Measurements from ENCODE around the gene CEBPG. TPM values are rescaled to one million over a fixed set of nuclear protein-coding genes. Genes with fewer than 3 reads are reported as not detected.

Gene CEBPG
- total RNA-seq, 1 experiment from 2014 or later: 51.1 TPM

GRCh38 chr19:33390908-33391630 lies 17.6 kb downstream of the CEBPG start:
- no TSS peak for BruUV-seq (replicated peaks)

More at GRCh38 chr19:33390908-33391630, 17.6 kb downstream of the CEBPG start:
- no peak for DNase-seq (ENCODE audit: low read depth, low spot score)
- no peak for TF ChIP-seq ZFX (IDR thresholded peaks at IDR 0.05)
- no peak for TF ChIP-seq POLR2AphosphoS5 (IDR thresholded peaks at IDR 0.05; ENCODE audit: low read depth, low read length)
- TF ChIP-seq EZH2 (IDR thresholded peaks at IDR 0.05): no peak
- no peak for TF ChIP-seq SIN3A (IDR thresholded peaks at IDR 0.05; ENCODE audit: low read depth)
- no peak for TF ChIP-seq YY1 (IDR thresholded peaks at IDR 0.05; ENCODE audit: extremely low read depth, insufficient replicate concordance, low read depth, low read length)
- no peak for TF ChIP-seq CTCF (IDR thresholded peaks at IDR 0.05 in 2 of 3, conservative IDR thresholded peaks at IDR 0.05 in 1 of 3; ENCODE audit: borderline replicate concordance in 1 of 3, insufficient read depth in 1 of 3, low read depth in 2 of 3, low read length in 2 of 3)
- TF ChIP-seq ZNF274 (IDR thresholded peaks at IDR 0.05; ENCODE audit: low read depth, low read length): no peak
- TF ChIP-seq FOSL1 (IDR thresholded peaks at IDR 0.05; ENCODE audit: low read depth): no peak
- TF ChIP-seq, protein P1, sequence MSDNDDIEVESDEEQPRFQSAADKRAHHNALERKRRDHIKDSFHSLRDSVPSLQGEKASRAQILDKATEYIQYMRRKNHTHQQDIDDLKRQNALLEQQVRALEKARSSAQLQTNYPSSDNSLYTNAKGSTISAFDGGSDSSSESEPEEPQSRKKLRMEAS (IDR thresholded peaks at IDR 0.05): no peak
- no peak for TF ChIP-seq TCF7L2 (IDR thresholded peaks at IDR 0.05; ENCODE audit: borderline replicate concordance, extremely low read depth, insufficient read depth, insufficient read length)
- TF ChIP-seq POLR2A (IDR thresholded peaks at IDR 0.05; ENCODE audit: borderline replicate concordance, extremely low read depth, insufficient read depth, insufficient read length): no peak
- no peak for TF ChIP-seq ATF3 (IDR thresholded peaks at IDR 0.05)
- TF ChIP-seq CEBPB (IDR thresholded peaks at IDR 0.05; ENCODE audit: low read depth): no peak
- no peak for TF ChIP-seq RAD21 (IDR thresholded peaks at IDR 0.05; ENCODE audit: low read depth)
- TF ChIP-seq, protein P2, sequence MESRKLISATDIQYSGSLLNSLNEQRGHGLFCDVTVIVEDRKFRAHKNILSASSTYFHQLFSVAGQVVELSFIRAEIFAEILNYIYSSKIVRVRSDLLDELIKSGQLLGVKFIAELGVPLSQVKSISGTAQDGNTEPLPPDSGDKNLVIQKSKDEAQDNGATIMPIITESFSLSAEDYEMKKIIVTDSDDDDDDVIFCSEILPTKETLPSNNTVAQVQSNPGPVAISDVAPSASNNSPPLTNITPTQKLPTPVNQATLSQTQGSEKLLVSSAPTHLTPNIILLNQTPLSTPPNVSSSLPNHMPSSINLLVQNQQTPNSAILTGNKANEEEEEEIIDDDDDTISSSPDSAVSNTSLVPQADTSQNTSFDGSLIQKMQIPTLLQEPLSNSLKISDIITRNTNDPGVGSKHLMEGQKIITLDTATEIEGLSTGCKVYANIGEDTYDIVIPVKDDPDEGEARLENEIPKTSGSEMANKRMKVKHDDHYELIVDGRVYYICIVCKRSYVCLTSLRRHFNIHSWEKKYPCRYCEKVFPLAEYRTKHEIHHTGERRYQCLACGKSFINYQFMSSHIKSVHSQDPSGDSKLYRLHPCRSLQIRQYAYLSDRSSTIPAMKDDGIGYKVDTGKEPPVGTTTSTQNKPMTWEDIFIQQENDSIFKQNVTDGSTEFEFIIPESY (IDR thresholded peaks at IDR 0.05; ENCODE audit: extremely low read depth, insufficient replicate concordance, low read length): no peak
- TF ChIP-seq ELF1 (IDR thresholded peaks at IDR 0.05; ENCODE audit: borderline replicate concordance, low read depth): no peak
- Histone ChIP-seq H3K27ac (ENCODE audit: low read depth, low read length) (no peak overlapping the region), H3K9me2 (ENCODE audit: insufficient read depth) (no peaks in the 10 kb centered on the region), H3K79me2 (ENCODE audit: insufficient read depth, low read length) (no peaks in the 10 kb centered on the region), H3K4me2 (ENCODE audit: low read length) (no peak overlapping the region), H3K36me3 (ENCODE audit: control insufficient read depth in 1 of 2, insufficient read depth in 2 of 2, low read length in 2 of 2) (no peaks in the 10 kb centered on the region; a peak in 1 of 4 replicates), H2AFZ (ENCODE audit: low read depth, low read length, poor library complexity, severe bottlenecking) (no peak overlapping the region), H3K9me3 (ENCODE audit: control insufficient read depth in 1 of 2, insufficient read depth in 1 of 2, low read depth in 1 of 2, low read length in 2 of 2) (no peaks in the 10 kb centered on the region), H3K9ac (ENCODE audit: low read length) (no peak overlapping the region), H3K4me3 (replicated peaks in 1 of 2; ENCODE audit: low read depth in 1 of 2, low read length in 2 of 2) (no peak overlapping the region), H3K4me1 (ENCODE audit: control insufficient read depth in 1 of 2, insufficient read depth in 2 of 2, low read length in 2 of 2) (no peaks in the 10 kb centered on the region), H3K27me3 (ENCODE audit: insufficient read depth, low read length) (no peaks in the 10 kb centered on the region), H4K20me1 (ENCODE audit: insufficient read depth) (no peaks in the 10 kb centered on the region)
- ChIA-PET POLR2A (no interaction called here), CTCF (no interaction called here), RAD21 (ENCODE audit: low non-redundant PET in 1 of 2, low total read pairs in 2 of 2, uncharacterized antibody in 2 of 2, unreplicated experiment in 2 of 2) (no interaction called here)
- intact Hi-C loops (cut with micrococcal nuclease): no loop called here
- ATAC-seq: no peak
